Sigmoid colon (tissue), 7 donors: ENCODE results near the gene ZMYND10. TPM values are rescaled to one million over a fixed set of nuclear protein-coding genes. Genes with fewer than 3 reads are reported as not detected.

Experiments
- DNase-seq: peaks from one replicate; pipeline ENCODE4 v3.0.0-alpha.2; 2019
- H3K27ac ChIP-seq, 4 donors: fragments of 200-600 bp; sonication (generic); one replicate each; pipeline ENCODE4 v1.5.1; 2016 to 2019; ENCODE audit warnings: mild to moderate bottlenecking in 1 of 4
- H3K27me3 ChIP-seq, 3 donors: fragments of 200-600 bp; sonication (generic); one replicate each; pipeline ENCODE4 v1.5.1; 2019; ENCODE audit warnings: mild to moderate bottlenecking in 1 of 3
- H3K36me3 ChIP-seq, 4 donors: fragments of 200-600 bp; sonication (generic); one replicate each; pipeline ENCODE4 v1.5.1; 2016 to 2019
- H3K4me1 ChIP-seq, 4 donors: fragments of 200-600 bp; sonication (generic); one replicate each; pipeline ENCODE4 v1.5.1; 2017 to 2019
- H3K4me3 ChIP-seq, 4 donors: fragments of 200-600 bp; sonication (generic); one replicate each; pipeline ENCODE4 v1.5.1; 2017 to 2019; ENCODE audit warnings: mild to moderate bottlenecking in 2 of 4, moderate library complexity in 1 of 4
- H3K9me3 ChIP-seq, 4 donors: fragments of 200-600 bp in 3 of 4; sonication (generic) in 3 of 4; one replicate each; pipeline versions ENCODE4 v1.5.1 to v1.6.1; 2013 to 2019
- CTCF ChIP-seq, 4 experiments: fragments of 450-650 bp in 3 of 4; fragments of 200-600 bp in 1 of 4; IDR thresholded peaks; one replicate each; pipeline ENCODE4 v1.5.1; 2016 to 2019; ENCODE audit warnings: antibody characterized with exemption in 4 of 4, mild to moderate bottlenecking in 3 of 4, moderate library complexity in 2 of 4
- EP300 ChIP-seq, 4 donors: sonication (generic); formaldehyde crosslinking; IDR thresholded peaks; one replicate each; pipeline ENCODE4 v1.6.1; 2017; ENCODE audit warnings: antibody characterized with exemption in 4 of 4
- POLR2A ChIP-seq, 2 donors: fragments of 450-650 bp; IDR thresholded peaks; one replicate each; pipeline ENCODE4 v1.6.1; 2016; ENCODE audit warnings: antibody characterized with exemption in 2 of 2, mild to moderate bottlenecking in 2 of 2, moderate library complexity in 2 of 2
- POLR2AphosphoS5 ChIP-seq, 4 donors: sonication (generic); formaldehyde crosslinking; IDR thresholded peaks; one replicate each; pipeline ENCODE4 v1.6.1; 2017; ENCODE audit warnings: antibody characterized with exemption in 4 of 4
- WGBS, 2 donors: extraction: QIAGEN DNeasy Blood & Tissue Kit; methylation state at CpG; one replicate each; pipeline ENCODE4 v1.1.7; 2013; 5-methylcytosine and 5-hydroxymethylcytosine counted together
- intact Hi-C: fragments of 100-400 bp; cut with DNase I; formaldehyde crosslinking; loops from one replicate; pipeline ENCODE4 v1.15.1; 2023
- polyA plus RNA-seq, 3 donors: library from polyadenylated mRNA; stranded (reverse); fragments of 200-250 nt; gene quantifications; one replicate each; pipeline ENCODE4 v1.2.3, GENCODE V29; 2013
- total RNA-seq, 4 donors: library from RNA; depleted of rRNA; stranded (reverse); fragments of >200 nt; gene quantifications; one replicate each; pipeline ENCODE4 v1.1.0, GENCODE V29; 2016
- donor health status: healthy with polysubstance abuse.
- donor health status: Bipolar disorder and iron deficiency.
- donor health status: healthy.

The ZMYND10 gene
- total and polyA plus RNA-seq, 7 donors: 0.77 to 1.2 TPM; not detected in 5

DNA sequence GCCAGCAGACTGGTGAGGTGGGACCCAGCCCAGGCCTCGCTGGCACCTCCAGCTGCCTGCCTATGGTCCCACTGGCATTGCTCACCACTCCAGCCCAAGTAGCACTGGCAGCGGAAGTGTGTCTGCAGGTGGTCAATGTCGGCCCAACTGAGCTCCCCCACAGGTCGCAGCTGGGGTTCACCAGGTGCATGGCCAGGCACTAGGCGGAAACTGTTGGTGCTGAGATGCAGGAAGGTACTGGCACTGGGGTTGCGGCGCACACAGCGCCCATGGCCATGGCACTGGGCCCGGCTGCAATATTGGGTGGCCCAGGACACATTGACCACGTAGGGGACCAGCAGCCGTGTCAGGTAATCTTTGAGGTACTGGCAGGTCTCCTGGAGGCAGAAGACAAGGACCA, 27.4 kb downstream of the ZMYND10 start:
- 82 to 85% methylated on average over 11 of the region's 11 CpGs for WGBS, 2 donors
- H3K4me3 ChIP-seq: no peak overlapping the region
- peaks cover 0 to 56% (median 52%) of the 10 kb centered on the region in 4 donors for H3K4me1 ChIP-seq
- peak overlapping the region in 2 of 4 donors; percentile 31 to 45 for H3K27ac ChIP-seq
- H3K27me3 ChIP-seq: no peaks in the 10 kb centered on the region
- DNase-seq: no peak
- TF ChIP-seq CTCF (IDR thresholded peaks at IDR 0.05) (no peak), EP300 (IDR thresholded peaks at IDR 0.05) (no peak), POLR2A (IDR thresholded peaks at IDR 0.05) (no peak), POLR2AphosphoS5 (IDR thresholded peaks at IDR 0.05) (no peak)
- H3K36me3 ChIP-seq: peaks cover 0 to 45% (median 6%) of the 10 kb centered on the region in 4 donors
- H3K9me3 ChIP-seq: no peaks in the 10 kb centered on the region
- intact Hi-C loops: no loop called here

- H3K4me1 ChIP-seq: peaks cover 0 to 48% (median 45%) of the 10 kb centered on the region in 4 donors
Observed at GRCh38 chr3:50317300-50317699, 28.2 kb downstream of the ZMYND10 start.

GRCh38 chr3:50316657-50317242, 28.8 kb downstream of the ZMYND10 start:
- peak overlapping the region; percentile 6 to 45 (median 22) for H3K27ac ChIP-seq
- 12 to 47% methylated on average over 9 of the region's 9 CpGs for WGBS, 2 donors
- H3K4me1 ChIP-seq: peaks cover 0 to 43% (median 40%) of the 10 kb centered on the region in 4 donors
- intact Hi-C loops: no loop called here
- H3K4me3 ChIP-seq: no peak overlapping the region
- H3K36me3 ChIP-seq: peaks cover 0 to 45% (median 6%) of the 10 kb centered on the region in 4 donors
- no peaks in the 10 kb centered on the region for H3K9me3 ChIP-seq
- no peaks in the 10 kb centered on the region for H3K27me3 ChIP-seq
- TF ChIP-seq POLR2A (IDR thresholded peaks at IDR 0.05) (no peak), EP300 (IDR thresholded peaks at IDR 0.05) (no peak), CTCF (IDR thresholded peaks at IDR 0.05) (no peak), POLR2AphosphoS5 (IDR thresholded peaks at IDR 0.05) (no peak)
- DNase-seq: no peak

More at GRCh38 chr3:50317300-50317699, 28.2 kb downstream of the ZMYND10 start:
- H3K27ac ChIP-seq: peak overlapping the region; percentile 6 to 45 (median 22)
- no peak for DNase-seq
- no peaks in the 10 kb centered on the region for H3K9me3 ChIP-seq
- no peak overlapping the region for H3K4me3 ChIP-seq
- TF ChIP-seq POLR2A (IDR thresholded peaks at IDR 0.05) (no peak), CTCF (IDR thresholded peaks at IDR 0.05) (no peak), POLR2AphosphoS5 (IDR thresholded peaks at IDR 0.05) (no peak), EP300 (IDR thresholded peaks at IDR 0.05) (no peak)
- WGBS, 2 donors: 30 to 64% methylated on average over 6 of the region's 6 CpGs
- H3K27me3 ChIP-seq: no peaks in the 10 kb centered on the region
- intact Hi-C loops: no loop called here
- peaks cover 0 to 45% (median 6%) of the 10 kb centered on the region in 4 donors for H3K36me3 ChIP-seq

- Histone ChIP-seq H3K27ac (no peak overlapping the region), H3K4me1 (peaks cover 0 to 33% (median 29%) of the 10 kb centered on the region in 4 donors), H3K27me3 (no peaks in the 10 kb centered on the region), H3K36me3 (peaks cover 0 to 44% (median 6%) of the 10 kb centered on the region in 4 donors), H3K4me3 (no peak overlapping the region), H3K9me3 (no peaks in the 10 kb centered on the region)
- 95 to 96% methylated on average over 4 of the region's 4 CpGs for WGBS, 2 donors
- DNase-seq: no peak
- TF ChIP-seq EP300 (IDR thresholded peaks at IDR 0.05) (no peak), CTCF (IDR thresholded peaks at IDR 0.05) (no peak), POLR2AphosphoS5 (IDR thresholded peaks at IDR 0.05) (no peak), POLR2A (IDR thresholded peaks at IDR 0.05) (no peak)
- intact Hi-C loops: no loop called here
Observed at GRCh38 chr3:50314816-50315215, 30.7 kb downstream of the ZMYND10 start.
